ENCODE data around the gene CUX1. TPM values are rescaled to one million over a fixed set of nuclear protein-coding genes. Genes with fewer than 3 reads are reported as not detected.
A peak's percentile ranks its signal among the peaks of the same experiment; 100 is the strongest.

CUX1 gene
- total RNA-seq, 1 experiment from 2014 or later = 39.6 TPM

DNA sequence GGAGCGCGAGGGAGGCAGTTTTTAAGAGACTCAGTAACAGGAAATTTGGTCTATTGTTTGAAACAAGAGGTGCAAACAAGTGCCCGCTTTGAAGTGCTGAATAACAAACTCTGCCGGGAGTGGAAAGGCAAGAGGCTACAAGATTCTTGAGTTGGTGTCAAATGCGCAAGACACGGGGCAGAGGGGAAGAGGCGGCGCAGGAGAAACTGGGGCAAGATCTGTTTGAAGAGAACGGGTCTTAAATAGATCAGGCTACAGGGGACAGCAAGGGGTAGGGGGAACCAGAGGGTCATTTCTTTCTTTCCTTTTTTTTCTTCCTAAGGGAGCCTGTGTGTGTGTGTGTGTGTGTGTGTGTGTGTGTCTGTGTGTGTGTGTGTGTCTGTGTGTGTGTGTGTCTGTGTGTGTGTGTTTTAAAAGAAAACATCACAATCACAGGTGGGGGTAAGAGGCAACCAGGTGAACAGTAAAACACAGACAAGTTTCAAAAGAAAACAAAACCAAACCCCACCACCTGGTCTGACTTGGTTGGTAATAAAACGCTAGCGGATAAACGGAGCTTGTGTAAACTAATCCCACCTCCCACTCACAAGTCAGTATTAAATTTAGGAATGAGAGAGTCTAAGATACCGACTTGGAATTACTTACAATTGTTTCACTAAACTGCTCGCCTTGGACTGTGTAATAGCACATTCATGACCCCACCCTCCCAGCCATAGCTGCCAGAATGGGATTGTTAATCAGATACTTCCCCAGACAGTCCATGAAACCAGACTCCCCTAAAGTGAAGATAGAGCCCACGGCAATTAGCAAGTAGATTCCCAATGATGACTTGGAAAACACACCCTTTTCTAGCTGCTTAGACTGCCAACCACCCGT, 13.1 kb upstream of the CUX1 start:
- no peak for TF ChIP-seq CTCF (conservative IDR thresholded peaks at IDR 0.05; ENCODE audit: low read depth, low read length)
- no peak for TF ChIP-seq EZH2phosphoT487 (IDR thresholded peaks at IDR 0.05; ENCODE audit: borderline replicate concordance, low read length)
- ChIA-PET CTCF (no interaction called here), POLR2A (ENCODE audit: unreplicated experiment) (interaction anchor here (0.5 kb wide), 1 partner anchor 169 kb away, joined by 7 read pairs; no protein-coding TSS in a partner anchor)
- Histone ChIP-seq H3F3A (ENCODE audit: low read length, unreplicated experiment) (no peaks in the 10 kb centered on the region), H3K27ac (ENCODE audit: low read length) (no peak overlapping the region), H3K9me2 (replicated peaks; ENCODE audit: low read length) (no peaks in the 10 kb centered on the region), H3K9me3 (ENCODE audit: low read length) (no peaks in the 10 kb centered on the region), H2AFZ (ENCODE audit: low read length) (peak overlapping the region; percentile 48; the same call in 1 of the 2 replicates), H3K36me3 (ENCODE audit: low read depth, low read length) (no peaks in the 10 kb centered on the region), H3K9ac (ENCODE audit: low read length) (no peak overlapping the region), H4K20me1 (ENCODE audit: low read length) (no peaks in the 10 kb centered on the region), H3K4me1 (ENCODE audit: insufficient read depth, low read length) (no peaks in the 10 kb centered on the region; the same call in 1 of the 2 replicates), H3K4me2 (ENCODE audit: low read length) (peak overlapping the region; percentile 53), H3K27me3 (ENCODE audit: low read length) (peaks cover 11% of the 10 kb centered on the region), H3K79me2 (ENCODE audit: low read length) (no peaks in the 10 kb centered on the region), H3K4me3 (ENCODE audit: low read length) (peak overlapping the region; percentile 29; the same call in 1 of the 2 replicates)
- peak; percentile 35 for ATAC-seq
- BruUV-seq (replicated peaks) = no TSS peak
- intact Hi-C loops (cut with micrococcal nuclease) = no loop called here
- no peak for DNase-seq

DNA sequence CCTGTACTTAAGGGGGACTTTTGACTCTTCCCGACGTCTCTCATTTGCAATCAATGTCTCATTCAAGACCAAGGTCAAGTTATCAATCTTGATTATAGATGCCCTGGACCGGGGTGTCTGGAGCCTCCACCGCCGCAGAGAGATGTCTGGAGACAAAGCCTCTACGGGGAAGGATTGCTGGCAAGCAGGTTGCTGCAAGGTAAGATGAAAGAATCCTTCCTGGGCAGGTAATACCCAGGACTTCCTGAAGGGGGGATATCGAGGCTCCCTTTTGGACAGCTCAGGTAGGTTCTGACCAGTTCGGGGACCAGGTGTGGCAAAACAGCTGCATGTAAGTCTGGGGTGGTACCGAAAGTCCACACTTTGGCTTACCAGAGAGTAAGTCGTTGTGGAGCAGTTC, 12.5 kb upstream of the CUX1 start:
- no peak overlapping the region for H3K9ac ChIP-seq (ENCODE audit: low read length)
- no peaks in the 10 kb centered on the region for H3K79me2 ChIP-seq (ENCODE audit: low read length)
- ChIA-PET CTCF (no interaction called here), POLR2A (ENCODE audit: unreplicated experiment) (interaction anchor here (0.5 kb wide), 1 partner anchor 170 kb away, joined by 7 read pairs; no protein-coding TSS in a partner anchor)
- no peaks in the 10 kb centered on the region for H3F3A ChIP-seq (ENCODE audit: low read length, unreplicated experiment)
- H3K27me3 ChIP-seq (ENCODE audit: low read length) = peaks cover 11% of the 10 kb centered on the region
- no peaks in the 10 kb centered on the region for H3K9me2 ChIP-seq (replicated peaks; ENCODE audit: low read length)
- TF ChIP-seq CTCF (conservative IDR thresholded peaks at IDR 0.05; ENCODE audit: low read depth, low read length) = peak; percentile 51; the same call in 1 of the 2 replicates
- TF ChIP-seq EZH2phosphoT487 (IDR thresholded peaks at IDR 0.05; ENCODE audit: borderline replicate concordance, low read length) = no peak
- no peak for TF ChIP-seq EZH2 (IDR thresholded peaks at IDR 0.05; ENCODE audit: low read length, unreplicated experiment)
- H3K36me3 ChIP-seq (ENCODE audit: low read depth, low read length) = no peaks in the 10 kb centered on the region
- ATAC-seq = peak; percentile 52
- H3K4me1 ChIP-seq (ENCODE audit: insufficient read depth, low read length) = peaks cover 6% of the 10 kb centered on the region
- H3K9me3 ChIP-seq (ENCODE audit: low read length) = no peaks in the 10 kb centered on the region
- no peaks in the 10 kb centered on the region for H4K20me1 ChIP-seq (ENCODE audit: low read length)
- H3K4me2 ChIP-seq (ENCODE audit: low read length) = no peak overlapping the region
- intact Hi-C loops (cut with micrococcal nuclease) = no loop called here
- H2AFZ ChIP-seq (ENCODE audit: low read length) = no peak overlapping the region
- DNase-seq = peak; percentile 53
- H3K27ac ChIP-seq (ENCODE audit: low read length) = no peak overlapping the region
- no TSS peak for BruUV-seq (replicated peaks)
- H3K4me3 ChIP-seq (ENCODE audit: low read length) = no peak overlapping the region

- Histone ChIP-seq H3K27me3 (ENCODE audit: low read length) (no peaks in the 10 kb centered on the region), H3K4me1 (ENCODE audit: insufficient read depth, low read length) (peaks cover 17% of the 10 kb centered on the region), H3K9me2 (replicated peaks; ENCODE audit: low read length) (no peaks in the 10 kb centered on the region), H3K79me2 (ENCODE audit: low read length) (peaks cover 13% of the 10 kb centered on the region), H3K4me3 (ENCODE audit: low read length) (no peak overlapping the region), H3K36me3 (ENCODE audit: low read depth, low read length) (no peaks in the 10 kb centered on the region), H3K9me3 (ENCODE audit: low read length) (no peaks in the 10 kb centered on the region), H3K27ac (ENCODE audit: low read length) (no peak overlapping the region), H3K9ac (ENCODE audit: low read length) (no peak overlapping the region), H3K4me2 (ENCODE audit: low read length) (no peak overlapping the region), H3F3A (ENCODE audit: low read length, unreplicated experiment) (no peaks in the 10 kb centered on the region), H4K20me1 (ENCODE audit: low read length) (peaks cover under 1% of the 10 kb centered on the region; the same call in 1 of the 2 replicates), H2AFZ (ENCODE audit: low read length) (no peak overlapping the region)
- BruUV-seq (replicated peaks) = no TSS peak
- ChIA-PET CTCF (no interaction called here), POLR2A (ENCODE audit: unreplicated experiment) (no interaction called here)
- ATAC-seq = no peak
- intact Hi-C loops (cut with micrococcal nuclease) = no loop called here
- TF ChIP-seq EZH2 (IDR thresholded peaks at IDR 0.05; ENCODE audit: low read length, unreplicated experiment) (no peak), EZH2phosphoT487 (IDR thresholded peaks at IDR 0.05; ENCODE audit: borderline replicate concordance, low read length) (no peak), CTCF (conservative IDR thresholded peaks at IDR 0.05; ENCODE audit: low read depth, low read length) (no peak)
- no peak for DNase-seq
Observed at GRCh38 chr7:101812595-101812994, 4.8 kb upstream of the CUX1 start.
